Right lobe of liver (tissue), 6 donors: ENCODE results near the gene COMP. TPM values are rescaled to one million over a fixed set of nuclear protein-coding genes. Genes with fewer than 3 reads are reported as not detected.

Experiments used
- ATAC-seq, 4 donors: fragments of 200-7000 bp; cut with Tn5 transposase; one replicate each; pipeline ENCODE4 v1.9.1; 2020; ENCODE audit warnings: mild to moderate bottlenecking in 4 of 4, moderate library complexity in 4 of 4
- DNase-seq, 3 donors: peaks; one replicate each; pipeline ENCODE4 v3.0.0-alpha.2; 2020
- H3K27ac ChIP-seq, 3 donors: fragments of 200-600 bp; one replicate each; pipeline ENCODE4 v1.8.0; 2022
- H3K27me3 ChIP-seq, 2 donors: fragments of 200-600 bp; one replicate each; pipeline ENCODE4 v1.8.0; 2022
- H3K36me3 ChIP-seq, 4 donors: fragments of 200-600 bp; sonication (generic) in 1 of 4; one replicate each; pipeline versions ENCODE4 v1.5.1 to v1.8.0; 2017 to 2022; ENCODE audit warnings: control low read depth in 1 of 4
- H3K4me1 ChIP-seq, 4 donors: fragments of 200-600 bp; sonication (generic) in 1 of 4; one replicate each; pipeline versions ENCODE4 v1.5.1 to v1.8.0; 2017 to 2022; ENCODE audit warnings: control low read depth in 1 of 4
- H3K4me3 ChIP-seq, 3 donors: fragments of 200-600 bp; one replicate each; pipeline ENCODE4 v1.8.0; 2022
- H3K9me3 ChIP-seq, 4 donors: fragments of 200-600 bp; sonication (generic) in 1 of 4; one replicate each; pipeline versions ENCODE4 v1.5.1 to v1.8.0; 2017 to 2022; ENCODE audit warnings: control low read depth in 1 of 4
- CTCF ChIP-seq, 4 donors: fragments of 200-600 bp in 3 of 4; fragments of 450-650 bp in 1 of 4; IDR thresholded peaks; one replicate each; pipeline versions ENCODE4 v1.5.1 to v1.8.0; 2016 to 2022; ENCODE audit warnings: antibody characterized with exemption in 4 of 4, mild to moderate bottlenecking in 2 of 4
- POLR2A ChIP-seq: fragments of 450-650 bp; IDR thresholded peaks from one replicate; pipeline ENCODE4 v1.6.1; 2017; ENCODE audit warnings: antibody characterized with exemption, mild to moderate bottlenecking
- WGBS: methylation state at CpG from one replicate; pipeline ENCODE4 v1.1.6; 2018; ENCODE audit warnings: low coverage, low lambda C conversion rate; ENCODE audit not compliant: insufficient coverage; ENCODE audit errors: missing lambda C conversion rate; 5-methylcytosine and 5-hydroxymethylcytosine counted together
- intact Hi-C, 2 donors: fragments of 100-400 bp; cut with DNase I; formaldehyde crosslinking; loops; one replicate each; pipeline versions ENCODE4 v1.11.2 to v1.14.1; 2022
- total RNA-seq, 6 experiments: library from RNA; depleted of rRNA in 2 of 6; stranded (reverse); fragments of >200 nt in 2 of 6; fragmentation: NEBNext Ultra II Directional in 3 of 6; extraction: Animal tissue kit (Norgen Biotek cat#: 25700) in 3 of 6; gene quantifications; one replicate each; pipeline versions ENCODE4 v1.1.0 to v1.2.4, GENCODE V29; 2016 to 2023
- donor health status: DM: no; HTN: yes; CAD: no.
- donor health status: DM: no; HTN: no; CAD: no.
- donor health status: DM: no; HTN: no; CAD: no.
- donor health status: DM: no; HTN: yes; CAD: no.
- donor health status: DM: no; HTN: yes; CAD: no.

Gene COMP
- total RNA-seq, 6 experiments from 2014 or later, result 0.11 to 0.31 TPM; not detected in 4

- no peak overlapping the region for H3K4me3 ChIP-seq
- no peak for DNase-seq
- WGBS, result no CpG with 5 or more reads among the region's 15 CpGs
- ATAC-seq, result no peak
- no peaks in the 10 kb centered on the region for H3K36me3 ChIP-seq
- intact Hi-C loops, result no loop called here
- TF ChIP-seq CTCF (IDR thresholded peaks at IDR 0.05), result no peak
- H3K4me1 ChIP-seq, result no peaks in the 10 kb centered on the region
- no peak overlapping the region for H3K27ac ChIP-seq
- no peaks in the 10 kb centered on the region for H3K9me3 ChIP-seq
- no peaks in the 10 kb centered on the region for H3K27me3 ChIP-seq
Observed at GRCh38 chr19:18769989-18770528, 21.0 kb downstream of the COMP start.

- no peaks in the 10 kb centered on the region for H3K36me3 ChIP-seq
- no peaks in the 10 kb centered on the region for H3K27me3 ChIP-seq
- no peak overlapping the region for H3K27ac ChIP-seq
- no peak overlapping the region for H3K4me3 ChIP-seq
- DNase-seq, result no peak
- intact Hi-C loops, result no loop called here
- no peak for TF ChIP-seq CTCF (IDR thresholded peaks at IDR 0.05)
- TF ChIP-seq POLR2A, result no peak
- no peaks in the 10 kb centered on the region for H3K9me3 ChIP-seq
- ATAC-seq, result no peak
- H3K4me1 ChIP-seq, result no peaks in the 10 kb centered on the region
- WGBS, result 79% methylated on average over 5 of the region's 24 CpGs
Observed at GRCh38 chr19:18768997-18769891, 21.9 kb downstream of the COMP start.

- ATAC-seq (no peak), DNase-seq (no peak)
- intact Hi-C loops, result no loop called here
- Histone ChIP-seq H3K4me1 (no peaks in the 10 kb centered on the region), H3K27me3 (no peaks in the 10 kb centered on the region), H3K9me3 (no peaks in the 10 kb centered on the region), H3K27ac (no peak overlapping the region), H3K36me3 (no peaks in the 10 kb centered on the region), H3K4me3 (no peak overlapping the region)
- TF ChIP-seq POLR2A (no peak), CTCF (IDR thresholded peaks at IDR 0.05) (no peak)
- WGBS, result 70% methylated on average over 5 of the region's 30 CpGs
Observed at GRCh38 chr19:18768046-18768771, 22.9 kb downstream of the COMP start.

GRCh38 chr19:18765224-18765623 is 25.9 kb downstream of the COMP start:
- DNase-seq (no peak), ATAC-seq (no peak)
- TF ChIP-seq POLR2A (no peak), CTCF (IDR thresholded peaks at IDR 0.05) (no peak)
- no peaks in the 10 kb centered on the region for H3K27me3 ChIP-seq
- no peaks in the 10 kb centered on the region for H3K36me3 ChIP-seq
- H3K4me1 ChIP-seq, result peaks cover 0 to 14% (median 10%) of the 10 kb centered on the region in 4 donors
- no CpG with 5 or more reads among the region's 8 CpGs for WGBS
- H3K27ac ChIP-seq, result no peak overlapping the region
- intact Hi-C loops, result no loop called here
- no peak overlapping the region for H3K4me3 ChIP-seq
- no peaks in the 10 kb centered on the region for H3K9me3 ChIP-seq
